Measurements from ENCODE around the gene DNAAF9. TPM values are rescaled to one million over a fixed set of nuclear protein-coding genes. Genes with fewer than 3 reads are reported as not detected.

DNAAF9 gene
- total RNA-seq, 1 experiment from 2014 or later, result 4.6 TPM

DNA sequence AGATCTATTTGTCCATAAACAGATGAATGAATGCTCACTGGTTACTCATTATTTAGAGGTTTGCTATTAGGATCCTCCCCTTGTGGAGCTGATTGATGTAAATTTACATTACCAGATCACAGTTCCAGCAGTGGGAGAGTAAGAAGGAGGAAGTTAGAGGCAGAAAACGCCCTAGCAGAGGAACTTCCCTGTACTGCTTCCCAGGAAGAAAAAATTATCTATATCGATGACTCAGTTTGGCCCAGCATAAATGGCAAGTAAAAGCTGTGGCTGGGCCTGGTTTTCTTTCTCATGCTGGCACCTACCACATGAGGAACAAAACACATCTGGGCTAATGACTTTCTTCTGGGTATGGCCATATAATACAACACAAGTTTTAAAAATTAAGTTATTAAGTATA, 35.7 kb downstream of the DNAAF9 start:
- Histone ChIP-seq H3K4me3 (replicated peaks in 1 of 2; ENCODE audit: low read depth in 1 of 2, low read length in 2 of 2) (no peak overlapping the region), H3K27ac (ENCODE audit: low read depth, low read length) (no peak overlapping the region), H3K4me2 (ENCODE audit: low read length) (no peak overlapping the region), H3K9ac (ENCODE audit: low read length) (no peak overlapping the region), H4K20me1 (ENCODE audit: insufficient read depth) (no peaks in the 10 kb centered on the region), H2AFZ (ENCODE audit: low read depth, low read length, poor library complexity, severe bottlenecking) (no peak overlapping the region), H3K9me2 (ENCODE audit: insufficient read depth) (no peaks in the 10 kb centered on the region), H3K79me2 (ENCODE audit: insufficient read depth, low read length) (no peaks in the 10 kb centered on the region), H3K4me1 (ENCODE audit: control insufficient read depth in 1 of 2, insufficient read depth in 2 of 2, low read length in 2 of 2) (no peaks in the 10 kb centered on the region), H3K9me3 (ENCODE audit: control insufficient read depth in 1 of 2, insufficient read depth in 1 of 2, low read depth in 1 of 2, low read length in 2 of 2) (no peaks in the 10 kb centered on the region), H3K27me3 (ENCODE audit: insufficient read depth, low read length) (no peaks in the 10 kb centered on the region), H3K36me3 (ENCODE audit: control insufficient read depth in 1 of 2, insufficient read depth in 2 of 2, low read length in 2 of 2) (peaks cover 0 to 19% of the 10 kb centered on the region in 2 experiments; a peak in 2 of 4 replicates)
- POLR2A ChIA-PET, result no interaction called here
- no peak for DNase-seq (ENCODE audit: low read depth, low spot score)
- RAD21 ChIA-PET (ENCODE audit: low non-redundant PET in 1 of 2, low total read pairs in 2 of 2, uncharacterized antibody in 2 of 2, unreplicated experiment in 2 of 2), result no interaction called here
- BruUV-seq (replicated peaks), result no TSS peak
- intact Hi-C loops (cut with micrococcal nuclease), result no loop called here
- ATAC-seq, result no peak
- no peak for TF ChIP-seq TCF7L2 (IDR thresholded peaks at IDR 0.05; ENCODE audit: borderline replicate concordance, extremely low read depth, insufficient read depth, insufficient read length)
- TF ChIP-seq MAX (IDR thresholded peaks at IDR 0.05), result no peak
- TF ChIP-seq FOSL1 (IDR thresholded peaks at IDR 0.05; ENCODE audit: low read depth), result no peak
- no peak for TF ChIP-seq EGR1 (IDR thresholded peaks at IDR 0.05; ENCODE audit: low read depth)
- no peak for TF ChIP-seq SIN3A (IDR thresholded peaks at IDR 0.05; ENCODE audit: low read depth)
- TF ChIP-seq ZNF274 (IDR thresholded peaks at IDR 0.05; ENCODE audit: low read depth, low read length), result no peak
- TF ChIP-seq ELF1 (IDR thresholded peaks at IDR 0.05; ENCODE audit: borderline replicate concordance, low read depth), result no peak
- TF ChIP-seq EZH2phosphoT487 (IDR thresholded peaks at IDR 0.05; ENCODE audit: borderline replicate concordance), result no peak
- TF ChIP-seq, protein P1, sequence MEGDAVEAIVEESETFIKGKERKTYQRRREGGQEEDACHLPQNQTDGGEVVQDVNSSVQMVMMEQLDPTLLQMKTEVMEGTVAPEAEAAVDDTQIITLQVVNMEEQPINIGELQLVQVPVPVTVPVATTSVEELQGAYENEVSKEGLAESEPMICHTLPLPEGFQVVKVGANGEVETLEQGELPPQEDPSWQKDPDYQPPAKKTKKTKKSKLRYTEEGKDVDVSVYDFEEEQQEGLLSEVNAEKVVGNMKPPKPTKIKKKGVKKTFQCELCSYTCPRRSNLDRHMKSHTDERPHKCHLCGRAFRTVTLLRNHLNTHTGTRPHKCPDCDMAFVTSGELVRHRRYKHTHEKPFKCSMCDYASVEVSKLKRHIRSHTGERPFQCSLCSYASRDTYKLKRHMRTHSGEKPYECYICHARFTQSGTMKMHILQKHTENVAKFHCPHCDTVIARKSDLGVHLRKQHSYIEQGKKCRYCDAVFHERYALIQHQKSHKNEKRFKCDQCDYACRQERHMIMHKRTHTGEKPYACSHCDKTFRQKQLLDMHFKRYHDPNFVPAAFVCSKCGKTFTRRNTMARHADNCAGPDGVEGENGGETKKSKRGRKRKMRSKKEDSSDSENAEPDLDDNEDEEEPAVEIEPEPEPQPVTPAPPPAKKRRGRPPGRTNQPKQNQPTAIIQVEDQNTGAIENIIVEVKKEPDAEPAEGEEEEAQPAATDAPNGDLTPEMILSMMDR (IDR thresholded peaks at IDR 0.05 in 2 of 3, conservative IDR thresholded peaks at IDR 0.05 in 1 of 3; ENCODE audit: borderline replicate concordance in 1 of 3, insufficient read depth in 1 of 3, low read depth in 2 of 3, low read length in 2 of 3), result no peak
- TF ChIP-seq CBX3 (IDR thresholded peaks at IDR 0.05; ENCODE audit: low read depth), result no peak
- no peak for TF ChIP-seq CEBPB (IDR thresholded peaks at IDR 0.05; ENCODE audit: low read depth)
- TF ChIP-seq, protein P2, sequence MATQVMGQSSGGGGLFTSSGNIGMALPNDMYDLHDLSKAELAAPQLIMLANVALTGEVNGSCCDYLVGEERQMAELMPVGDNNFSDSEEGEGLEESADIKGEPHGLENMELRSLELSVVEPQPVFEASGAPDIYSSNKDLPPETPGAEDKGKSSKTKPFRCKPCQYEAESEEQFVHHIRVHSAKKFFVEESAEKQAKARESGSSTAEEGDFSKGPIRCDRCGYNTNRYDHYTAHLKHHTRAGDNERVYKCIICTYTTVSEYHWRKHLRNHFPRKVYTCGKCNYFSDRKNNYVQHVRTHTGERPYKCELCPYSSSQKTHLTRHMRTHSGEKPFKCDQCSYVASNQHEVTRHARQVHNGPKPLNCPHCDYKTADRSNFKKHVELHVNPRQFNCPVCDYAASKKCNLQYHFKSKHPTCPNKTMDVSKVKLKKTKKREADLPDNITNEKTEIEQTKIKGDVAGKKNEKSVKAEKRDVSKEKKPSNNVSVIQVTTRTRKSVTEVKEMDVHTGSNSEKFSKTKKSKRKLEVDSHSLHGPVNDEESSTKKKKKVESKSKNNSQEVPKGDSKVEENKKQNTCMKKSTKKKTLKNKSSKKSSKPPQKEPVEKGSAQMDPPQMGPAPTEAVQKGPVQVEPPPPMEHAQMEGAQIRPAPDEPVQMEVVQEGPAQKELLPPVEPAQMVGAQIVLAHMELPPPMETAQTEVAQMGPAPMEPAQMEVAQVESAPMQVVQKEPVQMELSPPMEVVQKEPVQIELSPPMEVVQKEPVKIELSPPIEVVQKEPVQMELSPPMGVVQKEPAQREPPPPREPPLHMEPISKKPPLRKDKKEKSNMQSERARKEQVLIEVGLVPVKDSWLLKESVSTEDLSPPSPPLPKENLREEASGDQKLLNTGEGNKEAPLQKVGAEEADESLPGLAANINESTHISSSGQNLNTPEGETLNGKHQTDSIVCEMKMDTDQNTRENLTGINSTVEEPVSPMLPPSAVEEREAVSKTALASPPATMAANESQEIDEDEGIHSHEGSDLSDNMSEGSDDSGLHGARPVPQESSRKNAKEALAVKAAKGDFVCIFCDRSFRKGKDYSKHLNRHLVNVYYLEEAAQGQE (IDR thresholded peaks at IDR 0.05; ENCODE audit: low read depth), result no peak
- no peak for TF ChIP-seq JUND (IDR thresholded peaks at IDR 0.05)
- TF ChIP-seq, protein P3, sequence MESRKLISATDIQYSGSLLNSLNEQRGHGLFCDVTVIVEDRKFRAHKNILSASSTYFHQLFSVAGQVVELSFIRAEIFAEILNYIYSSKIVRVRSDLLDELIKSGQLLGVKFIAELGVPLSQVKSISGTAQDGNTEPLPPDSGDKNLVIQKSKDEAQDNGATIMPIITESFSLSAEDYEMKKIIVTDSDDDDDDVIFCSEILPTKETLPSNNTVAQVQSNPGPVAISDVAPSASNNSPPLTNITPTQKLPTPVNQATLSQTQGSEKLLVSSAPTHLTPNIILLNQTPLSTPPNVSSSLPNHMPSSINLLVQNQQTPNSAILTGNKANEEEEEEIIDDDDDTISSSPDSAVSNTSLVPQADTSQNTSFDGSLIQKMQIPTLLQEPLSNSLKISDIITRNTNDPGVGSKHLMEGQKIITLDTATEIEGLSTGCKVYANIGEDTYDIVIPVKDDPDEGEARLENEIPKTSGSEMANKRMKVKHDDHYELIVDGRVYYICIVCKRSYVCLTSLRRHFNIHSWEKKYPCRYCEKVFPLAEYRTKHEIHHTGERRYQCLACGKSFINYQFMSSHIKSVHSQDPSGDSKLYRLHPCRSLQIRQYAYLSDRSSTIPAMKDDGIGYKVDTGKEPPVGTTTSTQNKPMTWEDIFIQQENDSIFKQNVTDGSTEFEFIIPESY (IDR thresholded peaks at IDR 0.05; ENCODE audit: extremely low read depth, insufficient replicate concordance, low read length), result no peak
- no peak for TF ChIP-seq ATF3 (IDR thresholded peaks at IDR 0.05)
- TF ChIP-seq RAD21 (IDR thresholded peaks at IDR 0.05; ENCODE audit: low read depth), result no peak
- TF ChIP-seq SP1 (IDR thresholded peaks at IDR 0.05; ENCODE audit: low read depth), result no peak
- no peak for TF ChIP-seq EZH2 (IDR thresholded peaks at IDR 0.05)
- TF ChIP-seq YY1 (IDR thresholded peaks at IDR 0.05; ENCODE audit: extremely low read depth, insufficient replicate concordance, low read depth, low read length), result no peak
- CTCF ChIA-PET, result interaction anchor here (1.2 kb wide), 1 partner anchor 154 kb away, joined by 4 read pairs; no protein-coding TSS in a partner anchor
